Neural cell (in vitro differentiated cells): ENCODE measurements around the gene ZBTB5. TPM values are rescaled to one million over a fixed set of nuclear protein-coding genes. Genes with fewer than 3 reads are reported as not detected.
"Not testable (repeated sequence)": the region's sequence is repeated elsewhere in the genome, so short reads cannot be mapped to it uniquely, and the experiment has no call there.

Source experiments
- H2AFZ ChIP-seq: fragments of 200-600, 300-800 bp; sonication (generic), shearing (Covaris generic); 2 replicates; pipeline ENCODE4 v1.6.0; 2014; ENCODE audit warnings: low read depth, mild to moderate bottlenecking, antibody characterized with exemption, low read length, moderate library complexity
- H3F3A ChIP-seq: fragments of 200-600 bp; shearing (Covaris generic); 2 replicates; pipeline ENCODE4 v1.6.1; 2016; ENCODE audit warnings: mild to moderate bottlenecking, moderate library complexity, mixed read lengths, antibody characterized with exemption, low read length; ENCODE audit not compliant: insufficient read depth, poor library complexity, severe bottlenecking
- H3K27ac ChIP-seq: fragments of 200-600, 300-800 bp; sonication (generic), shearing (Covaris generic); 2 replicates; pipeline ENCODE4 v1.5.1; 2014; ENCODE audit warnings: mild to moderate bottlenecking, low read length, moderate library complexity
- H3K27me3 ChIP-seq: fragments of 300-800, 200-600 bp; sonication (generic), shearing (Covaris generic); 2 replicates; pipeline ENCODE4 v1.6.0; 2014; ENCODE audit warnings: mild to moderate bottlenecking, low read depth, low read length, moderate library complexity; ENCODE audit not compliant: insufficient read depth
- H3K36me3 ChIP-seq: fragments of 300-800, 200-600 bp; sonication (generic), shearing (Covaris generic); 2 replicates; pipeline ENCODE4 v1.5.1; 2014; ENCODE audit warnings: mild to moderate bottlenecking, antibody characterized with exemption, low read length, moderate library complexity; ENCODE audit not compliant: insufficient read depth
- H3K4me2 ChIP-seq: fragments of 300-800, 200-600 bp; sonication (generic), shearing (Covaris generic); 2 replicates; pipeline ENCODE4 v1.6.0; 2014; ENCODE audit warnings: mild to moderate bottlenecking, low read length
- H3K4me3 ChIP-seq: fragments of 300-800, 200-600 bp; sonication (generic), shearing (Covaris generic); 2 replicates; pipeline ENCODE4 v1.5.1; 2014; ENCODE audit warnings: mild to moderate bottlenecking, low read length, moderate library complexity
- H3K79me2 ChIP-seq: fragments of 200-600 bp; shearing (Covaris generic); replicated peaks from 2 replicates; pipeline ENCODE4 v1.6.0; 2014; ENCODE audit warnings: mild to moderate bottlenecking, low read length, moderate library complexity; ENCODE audit not compliant: insufficient read depth
- H3K9ac ChIP-seq: fragments of 300-800, 200-600 bp; sonication (generic), shearing (Covaris generic); 2 replicates; pipeline ENCODE4 v1.6.1; 2016; ENCODE audit warnings: mild to moderate bottlenecking, low read length, mixed read lengths
- H3K9me2 ChIP-seq: fragments of 200-600 bp; shearing (Covaris generic); 2 replicates; pipeline ENCODE4 v1.6.1; 2016; ENCODE audit warnings: mild to moderate bottlenecking, low read length, mixed read lengths; ENCODE audit not compliant: insufficient read depth
- H3K9me3 ChIP-seq: fragments of 200-600, 300-800 bp; sonication (generic), shearing (Covaris generic); 2 replicates; pipeline ENCODE4 v1.6.1; 2016; ENCODE audit warnings: mild to moderate bottlenecking, mixed run types, low read length, moderate library complexity, mixed read lengths
- H4K20me1 ChIP-seq: fragments of 200-600 bp; shearing (Covaris generic); 2 replicates; pipeline ENCODE4 v1.6.1; 2016; ENCODE audit warnings: mild to moderate bottlenecking, mixed run types; ENCODE audit not compliant: insufficient read depth
- EP300 ChIP-seq: fragments of 450-650 bp; conservative IDR thresholded peaks from 2 replicates; pipeline ENCODE4 v1.6.1; 2014; ENCODE audit warnings: antibody characterized with exemption, mild to moderate bottlenecking, moderate library complexity; ENCODE audit not compliant: poor library complexity, severe bottlenecking
- EZH2 ChIP-seq: fragments of 200-600, 300-800 bp; shearing (Covaris generic), sonication (generic); IDR thresholded peaks from 2 replicates; pipeline ENCODE4 v1.6.1; 2014; ENCODE audit warnings: antibody characterized with exemption, low read length, borderline replicate concordance, mild to moderate bottlenecking; ENCODE audit not compliant: insufficient read depth, poor library complexity, severe bottlenecking
- MXI1 ChIP-seq: fragments of 450-650 bp; conservative IDR thresholded peaks from 2 replicates; pipeline ENCODE4 v1.6.1; 2014; ENCODE audit warnings: antibody characterized with exemption, mild to moderate bottlenecking; ENCODE audit not compliant: poor library complexity, severe bottlenecking
- POLR2AphosphoS5 ChIP-seq: IDR thresholded peaks from 2 replicates; pipeline ENCODE4 v1.6.1; 2012
- RAD21 ChIP-seq: fragments of 450-650 bp; conservative IDR thresholded peaks from 2 replicates; pipeline ENCODE4 v1.6.1; 2014; ENCODE audit warnings: antibody characterized with exemption, mild to moderate bottlenecking, moderate library complexity
- SMC3 ChIP-seq: fragments of 450-650 bp; conservative IDR thresholded peaks from 2 replicates; pipeline ENCODE4 v1.6.1; 2014; ENCODE audit warnings: antibody characterized with exemption, mild to moderate bottlenecking, moderate library complexity; ENCODE audit not compliant: poor library complexity
- TAF1 ChIP-seq: IDR thresholded peaks from 2 replicates; pipeline ENCODE4 v1.6.1; 2012; ENCODE audit warnings: low read depth
- polyA plus RNA-seq: library from polyadenylated mRNA; depleted of rRNA; stranded (reverse); fragments of >200 nt; gene quantifications from 2 replicates; pipeline ENCODE4 v1.2.3, GENCODE V29; 2014
- TF ChIP-seq, protein P1 (sequence below): fragments of 450-650 bp; IDR thresholded peaks from 2 replicates; pipeline ENCODE4 v1.5.1; 2014; ENCODE audit warnings: antibody characterized with exemption, mild to moderate bottlenecking, moderate library complexity; ENCODE audit not compliant: poor library complexity, severe bottlenecking
- TF ChIP-seq, protein P2 (sequence below): IDR thresholded peaks from 2 replicates; pipeline ENCODE4 v1.6.1; 2012; ENCODE audit warnings: borderline replicate concordance

ZBTB5 gene
- polyA plus RNA-seq, 1 donor from 2014 or later = 21.0 TPM

DNA sequence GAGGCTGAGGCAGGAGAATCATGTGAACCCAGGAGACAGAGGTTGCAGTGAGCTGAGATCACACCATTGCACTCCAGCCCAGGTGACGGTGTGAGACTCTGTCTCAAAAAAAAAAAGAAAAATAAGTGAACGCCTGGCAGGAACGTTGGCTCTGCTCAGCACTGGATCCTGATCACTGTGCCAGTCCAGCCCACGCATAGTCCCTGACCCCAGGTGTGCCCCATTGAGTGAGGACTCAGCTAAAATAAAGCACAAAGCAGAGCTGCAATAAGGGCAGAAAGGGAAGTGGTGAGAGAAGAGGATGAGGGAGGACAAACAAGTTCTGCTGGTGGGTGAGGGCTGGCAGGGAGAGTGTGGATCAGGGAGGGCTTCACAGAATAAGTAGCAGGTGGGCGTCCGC is 38.4 kb downstream of the ZBTB5 start:
- H4K20me1 ChIP-seq = no peaks in the 10 kb centered on the region

DNA sequence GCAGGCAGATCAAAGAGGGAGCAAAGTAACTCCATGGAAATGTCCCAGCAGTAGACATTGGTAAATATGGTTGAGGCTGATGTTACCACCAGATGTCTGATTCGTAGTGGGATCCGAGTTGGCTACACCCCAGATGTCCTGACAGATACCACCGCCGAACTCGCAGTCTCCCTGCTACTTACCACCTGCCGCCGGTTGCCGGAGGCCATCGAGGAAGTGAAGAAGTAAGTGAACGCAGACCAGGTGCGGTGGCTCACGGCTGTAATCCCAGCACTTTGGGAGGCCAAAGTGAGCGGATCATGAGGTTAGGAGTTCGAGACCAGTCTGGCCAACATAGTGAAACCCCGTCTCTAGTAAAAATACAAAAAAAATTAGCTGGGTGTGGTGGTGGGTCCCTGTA is 38.8 kb downstream of the ZBTB5 start:
- H4K20me1 ChIP-seq, H3K27me3 ChIP-seq, H3F3A ChIP-seq, H3K9ac ChIP-seq, H3K36me3 ChIP-seq, H3K4me3 ChIP-seq, H3K9me2 ChIP-seq, H3K4me2 ChIP-seq, H2AFZ ChIP-seq, H3K27ac ChIP-seq, H3K9me3 ChIP-seq: not testable (repeated sequence)
- peaks cover 24% of the 10 kb centered on the region for H3K79me2 ChIP-seq

More for the DNA sequence above, 38.4 kb downstream of the ZBTB5 start:
- Histone ChIP-seq H3K4me3 (no peak overlapping the region), H3K27me3 (no peaks in the 10 kb centered on the region), H3K9me3 (no peaks in the 10 kb centered on the region), H3K27ac (no peak overlapping the region), H3F3A (no peaks in the 10 kb centered on the region), H3K36me3 (no peaks in the 10 kb centered on the region), H3K79me2 (peaks cover 21% of the 10 kb centered on the region), H2AFZ (no peak overlapping the region), H3K4me2 (no peak overlapping the region), H3K9me2 (no peaks in the 10 kb centered on the region), H3K9ac (no peak overlapping the region)
- TF ChIP-seq EP300 (no peak), EZH2 (no peak), RAD21 (no peak), MXI1 (no peak), TAF1 (no peak), SMC3 (no peak), POLR2AphosphoS5 (no peak)
- TF ChIP-seq, protein P1, sequence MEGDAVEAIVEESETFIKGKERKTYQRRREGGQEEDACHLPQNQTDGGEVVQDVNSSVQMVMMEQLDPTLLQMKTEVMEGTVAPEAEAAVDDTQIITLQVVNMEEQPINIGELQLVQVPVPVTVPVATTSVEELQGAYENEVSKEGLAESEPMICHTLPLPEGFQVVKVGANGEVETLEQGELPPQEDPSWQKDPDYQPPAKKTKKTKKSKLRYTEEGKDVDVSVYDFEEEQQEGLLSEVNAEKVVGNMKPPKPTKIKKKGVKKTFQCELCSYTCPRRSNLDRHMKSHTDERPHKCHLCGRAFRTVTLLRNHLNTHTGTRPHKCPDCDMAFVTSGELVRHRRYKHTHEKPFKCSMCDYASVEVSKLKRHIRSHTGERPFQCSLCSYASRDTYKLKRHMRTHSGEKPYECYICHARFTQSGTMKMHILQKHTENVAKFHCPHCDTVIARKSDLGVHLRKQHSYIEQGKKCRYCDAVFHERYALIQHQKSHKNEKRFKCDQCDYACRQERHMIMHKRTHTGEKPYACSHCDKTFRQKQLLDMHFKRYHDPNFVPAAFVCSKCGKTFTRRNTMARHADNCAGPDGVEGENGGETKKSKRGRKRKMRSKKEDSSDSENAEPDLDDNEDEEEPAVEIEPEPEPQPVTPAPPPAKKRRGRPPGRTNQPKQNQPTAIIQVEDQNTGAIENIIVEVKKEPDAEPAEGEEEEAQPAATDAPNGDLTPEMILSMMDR = no peak
- TF ChIP-seq, protein P2, sequence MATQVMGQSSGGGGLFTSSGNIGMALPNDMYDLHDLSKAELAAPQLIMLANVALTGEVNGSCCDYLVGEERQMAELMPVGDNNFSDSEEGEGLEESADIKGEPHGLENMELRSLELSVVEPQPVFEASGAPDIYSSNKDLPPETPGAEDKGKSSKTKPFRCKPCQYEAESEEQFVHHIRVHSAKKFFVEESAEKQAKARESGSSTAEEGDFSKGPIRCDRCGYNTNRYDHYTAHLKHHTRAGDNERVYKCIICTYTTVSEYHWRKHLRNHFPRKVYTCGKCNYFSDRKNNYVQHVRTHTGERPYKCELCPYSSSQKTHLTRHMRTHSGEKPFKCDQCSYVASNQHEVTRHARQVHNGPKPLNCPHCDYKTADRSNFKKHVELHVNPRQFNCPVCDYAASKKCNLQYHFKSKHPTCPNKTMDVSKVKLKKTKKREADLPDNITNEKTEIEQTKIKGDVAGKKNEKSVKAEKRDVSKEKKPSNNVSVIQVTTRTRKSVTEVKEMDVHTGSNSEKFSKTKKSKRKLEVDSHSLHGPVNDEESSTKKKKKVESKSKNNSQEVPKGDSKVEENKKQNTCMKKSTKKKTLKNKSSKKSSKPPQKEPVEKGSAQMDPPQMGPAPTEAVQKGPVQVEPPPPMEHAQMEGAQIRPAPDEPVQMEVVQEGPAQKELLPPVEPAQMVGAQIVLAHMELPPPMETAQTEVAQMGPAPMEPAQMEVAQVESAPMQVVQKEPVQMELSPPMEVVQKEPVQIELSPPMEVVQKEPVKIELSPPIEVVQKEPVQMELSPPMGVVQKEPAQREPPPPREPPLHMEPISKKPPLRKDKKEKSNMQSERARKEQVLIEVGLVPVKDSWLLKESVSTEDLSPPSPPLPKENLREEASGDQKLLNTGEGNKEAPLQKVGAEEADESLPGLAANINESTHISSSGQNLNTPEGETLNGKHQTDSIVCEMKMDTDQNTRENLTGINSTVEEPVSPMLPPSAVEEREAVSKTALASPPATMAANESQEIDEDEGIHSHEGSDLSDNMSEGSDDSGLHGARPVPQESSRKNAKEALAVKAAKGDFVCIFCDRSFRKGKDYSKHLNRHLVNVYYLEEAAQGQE = no peak

DNA sequence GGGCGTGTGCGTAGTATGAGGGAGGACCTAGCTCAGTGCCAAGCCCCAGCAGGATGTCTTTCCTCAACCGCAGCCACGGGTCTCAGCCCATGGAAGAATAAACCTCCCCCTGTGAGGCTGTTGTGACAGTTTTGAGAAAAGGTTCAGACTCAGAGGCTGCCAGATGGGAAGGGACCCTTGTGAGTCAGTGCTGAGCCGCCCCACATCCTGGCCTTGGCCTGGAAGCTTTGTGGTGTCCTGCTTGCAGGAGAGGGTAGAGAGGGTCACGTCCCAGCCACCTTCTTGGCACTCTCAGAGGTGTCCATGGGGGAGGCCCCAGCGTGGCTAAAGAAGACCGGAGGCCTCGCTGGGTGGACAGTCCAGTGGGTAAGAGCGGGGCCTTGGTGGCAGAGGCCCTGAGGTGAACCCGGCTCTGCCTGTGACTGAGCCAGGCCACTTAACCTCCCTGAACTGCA is 39.9 kb downstream of the ZBTB5 start:
- Histone ChIP-seq H4K20me1 (no peaks in the 10 kb centered on the region), H3K4me3 (no peak overlapping the region), H3K27me3 (no peaks in the 10 kb centered on the region), H2AFZ (no peak overlapping the region), H3K4me2 (no peak overlapping the region), H3K9me3 (no peaks in the 10 kb centered on the region), H3K79me2 (peaks cover 24% of the 10 kb centered on the region), H3K9ac (no peak overlapping the region), H3K27ac (no peak overlapping the region), H3F3A (no peaks in the 10 kb centered on the region), H3K36me3 (no peaks in the 10 kb centered on the region), H3K9me2 (no peaks in the 10 kb centered on the region)
- TF ChIP-seq, protein P2 = no peak
- no peak for TF ChIP-seq RAD21
- TF ChIP-seq SMC3 = no peak
